ENCODE results near the gene NR3C1. TPM values are rescaled to one million over a fixed set of nuclear protein-coding genes. Genes with fewer than 3 reads are reported as not detected.

The NR3C1 gene
- total RNA-seq, 1 donor from 2014 or later = 46.7 TPM

GRCh38 chr5:143402017-143402552, 1.4 kb downstream of the NR3C1 start:
- Histone ChIP-seq H3K4me3 (peak overlapping the region; percentile 76 to 77), H3K27me3 (no peaks in the 10 kb centered on the region), H3K27ac (peak overlapping the region; percentile 98), H3K9me3 (no peaks in the 10 kb centered on the region), H3K36me3 (peaks cover 0 to 4% of the 10 kb centered on the region in 2 donors), H3K4me1 (peaks cover 50% of the 10 kb centered on the region)
- intact Hi-C loops (cut with DNase I) = loop anchor here (5.0 to 10.0 kb wide), 4 partner anchors 87 to 387 kb away; no protein-coding TSS in a partner anchor
- no peak for DNase-seq (ENCODE audit: extremely low spot score in 2 of 2)
- TF ChIP-seq POLR2A (IDR thresholded peaks at IDR 0.05) (no peak), POLR2AphosphoS5 (IDR thresholded peaks at IDR 0.05; ENCODE audit: insufficient read depth in 1 of 2, low read depth in 1 of 2) (no peak)
- TF ChIP-seq, protein P1, sequence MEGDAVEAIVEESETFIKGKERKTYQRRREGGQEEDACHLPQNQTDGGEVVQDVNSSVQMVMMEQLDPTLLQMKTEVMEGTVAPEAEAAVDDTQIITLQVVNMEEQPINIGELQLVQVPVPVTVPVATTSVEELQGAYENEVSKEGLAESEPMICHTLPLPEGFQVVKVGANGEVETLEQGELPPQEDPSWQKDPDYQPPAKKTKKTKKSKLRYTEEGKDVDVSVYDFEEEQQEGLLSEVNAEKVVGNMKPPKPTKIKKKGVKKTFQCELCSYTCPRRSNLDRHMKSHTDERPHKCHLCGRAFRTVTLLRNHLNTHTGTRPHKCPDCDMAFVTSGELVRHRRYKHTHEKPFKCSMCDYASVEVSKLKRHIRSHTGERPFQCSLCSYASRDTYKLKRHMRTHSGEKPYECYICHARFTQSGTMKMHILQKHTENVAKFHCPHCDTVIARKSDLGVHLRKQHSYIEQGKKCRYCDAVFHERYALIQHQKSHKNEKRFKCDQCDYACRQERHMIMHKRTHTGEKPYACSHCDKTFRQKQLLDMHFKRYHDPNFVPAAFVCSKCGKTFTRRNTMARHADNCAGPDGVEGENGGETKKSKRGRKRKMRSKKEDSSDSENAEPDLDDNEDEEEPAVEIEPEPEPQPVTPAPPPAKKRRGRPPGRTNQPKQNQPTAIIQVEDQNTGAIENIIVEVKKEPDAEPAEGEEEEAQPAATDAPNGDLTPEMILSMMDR (IDR thresholded peaks at IDR 0.05) = no peak

DNA sequence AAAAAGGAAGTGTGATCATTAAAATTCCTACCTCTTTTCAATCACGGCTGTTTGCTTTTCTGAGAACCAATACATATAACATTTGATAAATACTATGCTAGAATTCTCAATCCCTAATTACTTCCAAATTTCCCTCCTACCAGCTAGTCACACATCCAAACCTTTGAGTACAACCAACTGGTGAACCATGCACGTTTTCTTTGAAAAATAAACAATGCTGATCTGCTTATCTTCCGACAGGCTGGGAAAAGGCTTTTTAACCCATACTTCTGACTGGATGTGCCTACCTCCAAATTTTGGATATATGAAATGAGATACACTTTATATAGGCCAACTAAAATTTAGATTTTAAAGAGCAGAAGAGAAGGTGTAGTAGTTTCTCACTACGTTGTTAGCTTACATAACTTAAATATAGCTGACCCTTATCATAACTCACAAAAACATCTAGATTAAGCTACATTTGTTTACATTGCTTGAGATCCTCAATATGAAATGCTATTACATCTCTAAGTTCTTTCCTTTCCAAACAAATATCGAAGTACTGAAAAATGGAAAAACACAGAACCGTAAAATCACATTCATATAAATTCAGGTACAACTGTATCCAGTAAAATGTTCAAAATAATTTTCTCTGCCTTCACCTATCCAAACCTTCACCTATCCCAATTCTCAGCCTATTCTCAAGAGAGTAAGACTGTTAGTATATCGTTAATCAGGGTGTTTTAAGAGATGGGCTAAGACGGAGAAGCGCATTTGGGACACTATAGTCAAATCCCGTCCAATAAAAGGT, 2.1 kb downstream of the NR3C1 start:
- Histone ChIP-seq H3K36me3 (peaks cover 0 to 4% of the 10 kb centered on the region in 2 donors), H3K4me1 (peaks cover 57% of the 10 kb centered on the region), H3K4me3 (peak overlapping the region; percentile 76 to 77), H3K27ac (peak overlapping the region; percentile 98), H3K27me3 (no peaks in the 10 kb centered on the region), H3K9me3 (no peaks in the 10 kb centered on the region)
- no peak for DNase-seq (ENCODE audit: extremely low spot score in 2 of 2)
- intact Hi-C loops (cut with DNase I) = loop anchor here (5.0 to 10.0 kb wide), 4 partner anchors 87 to 387 kb away; no protein-coding TSS in a partner anchor
- no peak for TF ChIP-seq POLR2A (IDR thresholded peaks at IDR 0.05)
- TF ChIP-seq, protein P1 (IDR thresholded peaks at IDR 0.05) = no peak
- no peak for TF ChIP-seq POLR2AphosphoS5 (IDR thresholded peaks at IDR 0.05; ENCODE audit: insufficient read depth in 1 of 2, low read depth in 1 of 2)

- intact Hi-C loops (cut with DNase I) = loop anchor here (5.0 to 10.0 kb wide), 4 partner anchors 86 to 386 kb away; no protein-coding TSS in a partner anchor
- no peaks in the 10 kb centered on the region for H3K27me3 ChIP-seq
- H3K4me1 ChIP-seq = peaks cover 64% of the 10 kb centered on the region
- peak overlapping the region; percentile 76 to 77 for H3K4me3 ChIP-seq
- no peaks in the 10 kb centered on the region for H3K9me3 ChIP-seq
- no peak for DNase-seq (ENCODE audit: extremely low spot score in 2 of 2)
- TF ChIP-seq POLR2AphosphoS5 (IDR thresholded peaks at IDR 0.05; ENCODE audit: insufficient read depth in 1 of 2, low read depth in 1 of 2) = no peak
- peak overlapping the region; percentile 98 for H3K27ac ChIP-seq
- peaks cover 0 to 4% of the 10 kb centered on the region in 2 donors for H3K36me3 ChIP-seq
Measured at GRCh38 chr5:143400541-143401226, 2.8 kb downstream of the NR3C1 start.

GRCh38 chr5:143399616-143400540, 3.6 kb downstream of the NR3C1 start:
- Histone ChIP-seq H3K36me3 (peaks cover 0 to 4% of the 10 kb centered on the region in 2 donors), H3K27ac (peak overlapping the region; percentile 98), H3K4me3 (peak overlapping the region; percentile 76 to 77), H3K9me3 (no peaks in the 10 kb centered on the region), H3K4me1 (peaks cover 72% of the 10 kb centered on the region), H3K27me3 (no peaks in the 10 kb centered on the region)
- DNase-seq (ENCODE audit: extremely low spot score in 2 of 2) = no peak
- TF ChIP-seq POLR2A (IDR thresholded peaks at IDR 0.05) (no peak), POLR2AphosphoS5 (IDR thresholded peaks at IDR 0.05; ENCODE audit: insufficient read depth in 1 of 2, low read depth in 1 of 2) (no peak)
- TF ChIP-seq, protein P1 (IDR thresholded peaks at IDR 0.05) = no peak
- intact Hi-C loops (cut with DNase I) = loop anchor here (5.0 to 10.0 kb wide), 4 partner anchors 85 to 385 kb away; no protein-coding TSS in a partner anchor
